Stomach smooth muscle (tissue), 2 donors: ENCODE results near the gene TFDP1.
A peak's percentile ranks its signal among the peaks of the same experiment; 100 is the strongest.

Experiments used
- H3K27ac ChIP-seq: one replicate; pipeline ENCODE4 v1.7.0; 2013; ENCODE audit warnings: mild to moderate bottlenecking, low read length, inconsistent platforms
- H3K27me3 ChIP-seq, 2 donors: one replicate each; pipeline ENCODE4 v1.7.0; 2013; ENCODE audit warnings: low read length in 2 of 2; ENCODE audit not compliant: insufficient read depth in 2 of 2, control insufficient read depth in 1 of 2
- H3K36me3 ChIP-seq, 2 donors: one replicate each; pipeline ENCODE4 v1.7.0; 2013; ENCODE audit warnings: low read length in 2 of 2; ENCODE audit not compliant: control insufficient read depth in 2 of 2, insufficient read depth in 2 of 2
- H3K4me1 ChIP-seq: one replicate; pipeline ENCODE4 v1.7.0; 2013; ENCODE audit warnings: low read length; ENCODE audit not compliant: control insufficient read depth, insufficient read depth
- H3K4me3 ChIP-seq, 2 donors: one replicate each; pipeline ENCODE4 v1.7.0; 2013; ENCODE audit warnings: low read length in 2 of 2
- H3K9ac ChIP-seq, 2 donors: one replicate each; pipeline ENCODE4 v1.7.0; 2013; ENCODE audit warnings: low read length in 2 of 2, mild to moderate bottlenecking in 1 of 2
- H3K9me3 ChIP-seq, 2 donors: one replicate each; pipeline ENCODE4 v1.7.0; 2013; ENCODE audit warnings: low read length in 2 of 2; ENCODE audit not compliant: control insufficient read depth in 2 of 2
- donor health status: healthy.
- donor health status: Pancreatic carcinoma.

Gene TFDP1

DNA sequence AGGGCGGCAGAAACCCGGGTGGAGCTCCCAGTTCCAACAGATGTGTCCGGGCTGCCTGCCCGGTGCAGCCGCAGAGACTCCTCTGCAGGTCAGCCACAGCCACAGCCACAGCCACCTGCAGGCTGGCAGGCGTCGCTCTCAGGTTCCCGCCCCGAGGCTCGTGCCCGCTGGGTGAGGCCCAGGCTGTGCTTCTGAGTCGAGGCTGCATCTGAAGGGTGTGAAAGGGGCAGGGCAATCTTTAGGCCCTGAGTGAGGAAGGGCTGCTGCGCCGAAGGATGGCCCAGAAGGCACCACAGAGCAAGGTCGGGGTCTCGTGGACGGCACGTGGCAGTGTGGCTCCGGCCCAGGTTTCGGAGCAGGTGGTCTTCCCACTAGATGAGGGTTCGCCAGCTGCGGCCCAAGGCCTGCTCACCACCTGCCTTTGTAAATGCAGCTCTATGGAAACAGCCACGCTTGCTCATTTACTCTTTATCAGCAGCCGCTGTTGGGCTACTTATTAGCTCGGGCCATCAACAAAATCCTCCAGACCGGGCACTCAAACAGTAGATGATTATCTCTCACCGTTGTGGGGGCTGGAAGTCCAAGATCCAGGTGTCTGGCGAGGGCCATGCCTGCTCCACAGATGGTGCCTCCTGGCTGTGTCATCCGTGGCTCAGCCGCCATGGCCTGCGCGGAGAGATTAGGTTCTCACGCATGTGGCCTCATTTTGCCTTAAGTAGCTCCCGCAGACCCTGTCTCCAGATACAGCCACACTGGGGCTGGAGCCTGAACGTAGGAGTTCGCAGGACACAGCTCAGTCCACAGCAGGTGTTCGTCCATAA, 40.3 kb upstream of the TFDP1 start:
- Histone ChIP-seq H3K27me3 (no peaks in the 10 kb centered on the region), H3K27ac (no peak overlapping the region), H3K9me3 (no peaks in the 10 kb centered on the region), H3K9ac (no peak overlapping the region), H3K4me1 (peaks cover 26% of the 10 kb centered on the region), H3K4me3 (no peak overlapping the region), H3K36me3 (peaks cover 11 to 28% of the 10 kb centered on the region in 2 donors)

DNA sequence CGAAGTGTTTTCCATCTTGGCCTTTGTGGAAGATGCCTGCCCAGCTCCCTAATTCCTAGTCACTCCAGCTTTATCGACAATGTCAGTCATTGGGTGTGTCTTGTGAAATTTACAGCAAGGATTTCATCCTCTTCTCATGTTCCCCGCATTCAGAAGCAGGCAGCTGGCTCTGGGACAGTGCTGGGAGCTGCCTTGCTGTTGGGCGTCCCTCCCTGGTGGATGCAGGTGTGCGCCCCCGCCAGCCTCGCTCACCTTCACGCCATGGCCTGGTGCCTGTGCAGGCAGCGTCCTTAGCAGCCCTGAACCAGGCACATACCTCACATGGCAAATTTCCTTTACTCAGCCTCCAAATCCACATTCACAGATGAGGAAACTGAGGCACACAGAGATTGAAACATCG, 39.7 kb upstream of the TFDP1 start:
- no peak overlapping the region for H3K4me3 ChIP-seq
- peaks cover 27% of the 10 kb centered on the region for H3K4me1 ChIP-seq
- H3K36me3 ChIP-seq = peaks cover 11 to 24% of the 10 kb centered on the region in 2 donors
- no peak overlapping the region for H3K9ac ChIP-seq
- H3K9me3 ChIP-seq = no peaks in the 10 kb centered on the region
- no peaks in the 10 kb centered on the region for H3K27me3 ChIP-seq
- no peak overlapping the region for H3K27ac ChIP-seq

DNA sequence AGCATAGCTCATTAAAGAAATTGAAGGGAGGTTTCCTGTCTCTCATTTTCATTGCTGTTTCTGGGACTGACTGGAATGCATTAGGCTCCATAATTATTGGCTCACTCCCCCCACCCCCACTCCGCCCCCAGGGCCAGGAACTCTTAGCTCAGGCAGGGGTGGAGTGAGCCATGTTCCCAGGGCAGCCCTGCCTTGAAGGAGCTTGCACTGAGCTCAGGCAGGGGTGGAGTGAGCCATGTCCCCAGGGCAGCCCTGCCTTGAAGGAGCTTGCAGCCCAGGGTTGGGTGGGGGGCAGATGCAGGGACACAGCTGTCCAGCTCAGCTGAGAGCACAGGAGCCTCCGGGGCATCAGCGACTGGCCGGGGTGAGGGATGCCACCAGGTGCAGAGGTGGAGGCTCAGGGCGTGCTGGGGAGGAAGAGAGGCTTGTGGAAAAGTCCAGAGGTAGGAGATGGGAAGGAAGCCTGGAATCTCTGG, 39.1 kb upstream of the TFDP1 start:
- no peaks in the 10 kb centered on the region for H3K9me3 ChIP-seq
- no peaks in the 10 kb centered on the region for H3K27me3 ChIP-seq
- H3K9ac ChIP-seq = no peak overlapping the region
- H3K27ac ChIP-seq = no peak overlapping the region
- H3K36me3 ChIP-seq = peaks cover 8 to 21% of the 10 kb centered on the region in 2 donors
- no peak overlapping the region for H3K4me3 ChIP-seq
- H3K4me1 ChIP-seq = peaks cover 27% of the 10 kb centered on the region

DNA sequence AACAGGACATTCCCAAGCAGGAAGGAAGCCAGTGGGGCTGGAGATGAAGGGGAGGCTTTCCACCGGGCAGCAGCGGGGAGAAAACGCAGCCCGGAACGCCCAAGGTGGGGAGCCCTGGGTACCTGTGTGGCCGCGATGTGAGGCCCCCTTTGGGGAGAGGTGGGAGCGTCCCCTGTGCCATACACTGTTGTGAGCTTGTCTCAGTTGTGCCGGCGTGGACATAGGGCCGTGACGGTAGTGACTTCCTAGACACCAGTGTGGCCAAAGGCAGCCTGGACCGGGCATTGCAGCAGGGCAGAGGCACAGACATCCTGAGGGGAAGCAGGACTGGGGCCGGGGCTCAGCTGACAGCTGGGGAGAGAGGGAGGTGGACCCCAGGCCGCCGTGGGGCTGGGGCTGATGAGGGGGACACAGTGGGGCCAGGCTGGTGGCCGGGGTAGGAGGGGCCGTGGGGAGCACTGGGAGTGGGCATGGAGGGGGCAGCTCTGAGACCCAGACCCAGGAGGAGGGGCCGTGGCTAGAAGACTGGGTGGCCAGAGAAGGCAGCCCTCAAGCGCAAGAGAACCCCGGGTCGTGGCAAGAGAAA, 38.5 kb upstream of the TFDP1 start:
- Histone ChIP-seq H3K27me3 (no peaks in the 10 kb centered on the region), H3K36me3 (peaks cover 5 to 19% of the 10 kb centered on the region in 2 donors), H3K27ac (peak overlapping the region; percentile 41), H3K4me1 (peaks cover 27% of the 10 kb centered on the region), H3K9ac (no peak overlapping the region), H3K9me3 (no peaks in the 10 kb centered on the region), H3K4me3 (no peak overlapping the region)

DNA sequence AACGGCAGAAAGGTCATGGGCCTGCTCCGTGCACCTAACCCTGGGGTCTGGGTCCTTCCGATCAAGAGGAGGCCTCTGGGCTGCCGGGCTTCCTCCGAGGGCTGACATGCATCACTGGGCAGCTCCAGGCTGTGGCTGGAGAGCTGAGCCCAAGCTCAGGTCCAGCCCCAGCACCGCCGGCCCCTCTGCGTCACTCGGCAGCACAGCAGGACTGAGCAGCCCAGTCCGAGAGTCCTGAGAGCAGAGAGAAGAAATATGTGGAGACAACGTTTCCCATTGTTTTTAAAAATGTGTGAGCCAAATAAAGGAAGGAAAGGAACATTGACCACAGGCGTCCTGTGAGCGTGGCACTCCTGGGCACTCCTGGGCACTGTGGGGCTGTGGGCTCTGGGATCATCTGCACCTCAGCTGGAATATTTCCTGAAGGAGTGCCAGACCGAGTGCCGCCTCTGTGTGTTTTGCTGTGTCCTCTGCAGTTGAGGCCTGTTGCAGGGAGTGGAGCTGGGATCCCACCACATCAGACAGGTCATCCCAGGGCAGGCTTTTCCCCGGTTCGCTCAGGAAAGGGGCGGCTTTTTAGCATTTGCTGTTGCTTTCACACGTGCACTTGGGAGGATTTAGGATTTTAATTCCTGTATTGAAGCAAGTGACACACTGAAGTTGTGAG, 37.8 kb upstream of the TFDP1 start:
- H3K9ac ChIP-seq = no peak overlapping the region
- peaks cover 0 to 22% of the 10 kb centered on the region in 2 donors for H3K36me3 ChIP-seq
- H3K4me3 ChIP-seq = no peak overlapping the region
- peak overlapping the region; percentile 41 for H3K27ac ChIP-seq
- H3K9me3 ChIP-seq = no peaks in the 10 kb centered on the region
- H3K4me1 ChIP-seq = peaks cover 27% of the 10 kb centered on the region
- no peaks in the 10 kb centered on the region for H3K27me3 ChIP-seq

DNA sequence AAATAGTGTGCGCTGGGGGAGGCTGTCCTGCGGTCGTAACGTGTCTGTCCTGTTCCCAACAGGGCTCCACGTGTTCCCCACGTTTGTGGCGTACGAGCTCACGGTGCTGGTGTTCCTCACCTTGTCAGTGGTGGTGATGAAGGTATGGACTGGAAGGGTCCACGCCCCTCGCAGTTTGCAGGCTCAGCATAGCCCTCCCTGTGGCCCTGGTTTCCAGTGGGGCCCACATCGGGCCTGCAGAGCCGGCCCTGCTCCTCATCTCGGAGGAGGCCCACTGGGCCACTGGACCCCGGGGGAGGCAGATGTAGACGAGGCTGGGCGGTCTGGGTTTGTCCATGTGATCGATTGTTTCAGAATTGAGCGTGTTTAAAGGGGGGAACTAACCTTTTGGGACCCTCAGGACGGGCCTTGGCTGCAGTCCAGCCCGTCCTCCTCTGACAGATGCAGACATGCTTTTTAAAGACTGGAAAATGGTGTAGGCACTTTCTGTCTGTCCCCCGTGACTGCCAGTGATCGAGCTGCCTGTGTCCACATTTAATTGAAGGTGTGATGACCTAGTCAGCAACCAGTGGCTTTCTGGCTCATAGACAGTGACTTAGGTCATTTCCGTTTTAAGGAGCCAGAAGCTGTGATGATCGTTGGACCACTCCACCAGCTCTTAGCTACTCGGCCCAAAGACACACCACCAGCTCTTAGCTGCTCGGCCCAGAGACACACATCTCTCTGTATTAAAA, 37.1 kb upstream of the TFDP1 start:
- Histone ChIP-seq H3K9me3 (no peaks in the 10 kb centered on the region), H3K36me3 (peaks cover 4 to 27% of the 10 kb centered on the region in 2 donors), H3K27me3 (no peaks in the 10 kb centered on the region), H3K4me3 (peak overlapping the region in 1 of 2 donors; percentile 57), H3K9ac (peak overlapping the region in 1 of 2 donors; percentile 29), H3K4me1 (peaks cover 27% of the 10 kb centered on the region), H3K27ac (peak overlapping the region; percentile 41)

DNA sequence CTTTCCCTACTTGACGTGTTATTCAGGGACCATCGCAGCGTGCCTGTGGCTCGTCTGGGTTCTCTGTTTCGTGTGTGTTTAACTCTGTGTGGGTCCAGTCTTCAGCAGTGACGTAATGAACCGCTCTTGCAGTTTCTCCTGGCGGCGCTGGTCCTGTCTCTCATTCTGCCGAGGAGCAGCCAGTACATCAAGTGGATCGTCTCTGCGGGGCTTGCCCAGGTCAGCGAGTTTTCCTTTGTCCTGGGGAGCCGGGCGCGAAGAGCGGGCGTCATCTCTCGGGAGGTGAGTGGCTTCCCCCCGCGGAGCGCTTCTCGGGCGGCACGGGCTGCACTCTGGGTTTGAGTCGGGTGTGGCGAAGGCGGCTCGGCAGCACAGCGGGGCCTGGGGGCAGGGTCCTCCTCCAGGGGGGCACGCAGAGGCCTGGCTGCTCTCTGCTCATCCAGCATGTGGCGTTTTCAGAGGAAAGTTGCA, 36.3 kb upstream of the TFDP1 start:
- peak overlapping the region in 1 of 2 donors; percentile 57 for H3K4me3 ChIP-seq
- H3K27ac ChIP-seq = no peak overlapping the region
- no peaks in the 10 kb centered on the region for H3K27me3 ChIP-seq
- peaks cover 5 to 27% of the 10 kb centered on the region in 2 donors for H3K36me3 ChIP-seq
- peak overlapping the region in 1 of 2 donors; percentile 21 for H3K9ac ChIP-seq
- peaks cover 27% of the 10 kb centered on the region for H3K4me1 ChIP-seq
- H3K9me3 ChIP-seq = no peaks in the 10 kb centered on the region

DNA sequence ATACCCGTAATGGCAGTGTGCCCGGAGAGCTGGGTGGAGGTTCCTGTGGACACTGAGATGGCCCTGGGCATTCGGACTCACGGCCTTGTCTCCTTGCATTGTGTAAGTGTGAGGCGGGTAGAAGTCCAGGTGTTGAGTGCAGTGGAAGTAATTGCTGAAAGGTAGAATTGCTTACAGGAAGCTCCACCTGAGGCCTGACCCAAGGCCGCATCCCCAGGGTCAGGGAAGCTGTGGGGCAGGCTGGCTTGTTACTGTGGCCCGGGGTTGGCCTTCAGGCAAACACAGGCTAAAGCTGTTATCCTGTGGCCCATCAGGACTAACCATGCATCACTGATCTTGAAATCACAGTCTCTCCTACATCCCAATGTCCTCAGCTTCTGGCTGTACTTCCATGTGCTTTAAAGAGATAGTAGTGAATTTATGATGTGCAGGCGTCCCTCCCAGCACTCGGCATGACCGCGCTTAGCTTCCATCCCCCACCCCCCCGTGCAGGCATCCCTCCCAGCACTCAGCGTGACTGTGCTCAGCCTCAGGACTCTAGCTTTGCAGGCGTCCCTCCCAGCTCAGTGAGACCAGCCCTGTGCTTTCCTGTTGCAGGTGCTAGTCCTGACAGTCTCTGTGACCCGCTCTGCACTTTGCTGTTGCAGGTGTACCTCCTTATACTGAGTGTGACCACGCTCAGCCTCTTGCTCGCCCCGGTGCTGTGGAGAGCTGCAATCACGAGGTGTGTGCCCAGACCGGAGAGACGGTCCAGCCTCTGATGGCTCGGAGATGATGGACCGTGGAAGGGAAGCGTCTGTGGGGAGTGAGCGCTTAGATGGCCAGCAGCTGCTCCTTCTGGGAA, 35.6 kb upstream of the TFDP1 start:
- H3K4me3 ChIP-seq = peak overlapping the region in 1 of 2 donors; percentile 57
- no peak overlapping the region for H3K27ac ChIP-seq
- no peaks in the 10 kb centered on the region for H3K27me3 ChIP-seq
- no peak overlapping the region for H3K9ac ChIP-seq
- H3K4me1 ChIP-seq = peaks cover 27% of the 10 kb centered on the region
- H3K9me3 ChIP-seq = no peaks in the 10 kb centered on the region
- peaks cover 9 to 30% of the 10 kb centered on the region in 2 donors for H3K36me3 ChIP-seq

DNA sequence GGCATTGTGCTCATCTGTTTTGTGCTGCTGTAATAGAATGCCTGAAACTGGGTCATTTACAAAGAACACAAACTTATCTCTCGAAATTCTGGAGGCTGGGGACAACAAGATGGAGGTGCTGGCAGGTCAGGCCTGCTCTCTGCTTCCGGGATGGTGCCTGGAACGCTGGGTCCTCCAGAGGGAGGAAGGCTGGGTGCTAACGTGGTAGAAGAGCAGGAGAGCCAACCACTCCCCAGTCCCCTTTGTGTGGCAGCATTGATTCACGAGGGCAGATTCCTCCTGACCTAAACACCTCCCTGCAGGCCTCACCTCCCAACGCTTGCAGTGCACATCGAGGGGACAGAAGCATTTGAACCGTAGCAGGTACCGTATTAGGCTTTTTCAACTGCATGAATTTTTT, 34.1 kb upstream of the TFDP1 start:
- Histone ChIP-seq H3K27me3 (no peaks in the 10 kb centered on the region), H3K4me3 (no peak overlapping the region), H3K27ac (no peak overlapping the region), H3K9ac (no peak overlapping the region), H3K4me1 (peaks cover 27% of the 10 kb centered on the region), H3K36me3 (peaks cover 9 to 20% of the 10 kb centered on the region in 2 donors), H3K9me3 (no peaks in the 10 kb centered on the region)
